Coronary artery (tissue), 2 donors: ENCODE data around the gene RAB3B.

Source experiments
- DNase-seq: peaks from one replicate; pipeline ENCODE4 v3.0.0-alpha.2; 2017; ENCODE audit warnings: low spot score
- H3K27ac ChIP-seq, 2 donors: fragments of 200-600 bp; sonication (generic); one replicate each; pipeline ENCODE4 v1.5.1; 2016 to 2019
- H3K4me3 ChIP-seq: fragments of 200-600 bp; sonication (generic); 2 replicates; pipeline ENCODE4 v1.5.1; 2016; ENCODE audit warnings: mild to moderate bottlenecking, moderate library complexity
- TF ChIP-seq, protein P1 (sequence below): fragments of 200-600 bp; sonication (generic); IDR thresholded peaks from one replicate; pipeline ENCODE4 v1.5.1; 2019; ENCODE audit warnings: antibody characterized with exemption

RAB3B gene

DNA sequence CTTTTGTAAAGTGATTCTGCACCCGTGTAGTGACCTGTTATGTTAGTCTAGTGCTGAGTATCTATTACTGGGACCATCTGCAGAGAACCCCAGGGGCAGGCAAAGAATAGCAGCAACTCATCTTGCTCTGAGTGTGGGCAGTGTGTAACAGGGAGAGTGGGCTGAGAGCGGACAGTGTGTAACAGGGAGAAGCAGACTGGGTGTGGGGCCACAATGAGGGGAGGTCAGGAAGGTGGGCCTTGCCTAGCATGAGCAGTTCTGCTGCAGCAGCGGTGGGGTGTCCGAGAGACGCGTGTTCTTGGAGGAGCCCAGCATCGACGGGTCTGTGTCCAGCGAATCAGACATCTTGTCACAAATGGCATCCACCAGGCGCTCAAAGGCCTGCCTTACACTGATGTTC is 70.8 kb downstream of the RAB3B start:
- TF ChIP-seq, protein P1, sequence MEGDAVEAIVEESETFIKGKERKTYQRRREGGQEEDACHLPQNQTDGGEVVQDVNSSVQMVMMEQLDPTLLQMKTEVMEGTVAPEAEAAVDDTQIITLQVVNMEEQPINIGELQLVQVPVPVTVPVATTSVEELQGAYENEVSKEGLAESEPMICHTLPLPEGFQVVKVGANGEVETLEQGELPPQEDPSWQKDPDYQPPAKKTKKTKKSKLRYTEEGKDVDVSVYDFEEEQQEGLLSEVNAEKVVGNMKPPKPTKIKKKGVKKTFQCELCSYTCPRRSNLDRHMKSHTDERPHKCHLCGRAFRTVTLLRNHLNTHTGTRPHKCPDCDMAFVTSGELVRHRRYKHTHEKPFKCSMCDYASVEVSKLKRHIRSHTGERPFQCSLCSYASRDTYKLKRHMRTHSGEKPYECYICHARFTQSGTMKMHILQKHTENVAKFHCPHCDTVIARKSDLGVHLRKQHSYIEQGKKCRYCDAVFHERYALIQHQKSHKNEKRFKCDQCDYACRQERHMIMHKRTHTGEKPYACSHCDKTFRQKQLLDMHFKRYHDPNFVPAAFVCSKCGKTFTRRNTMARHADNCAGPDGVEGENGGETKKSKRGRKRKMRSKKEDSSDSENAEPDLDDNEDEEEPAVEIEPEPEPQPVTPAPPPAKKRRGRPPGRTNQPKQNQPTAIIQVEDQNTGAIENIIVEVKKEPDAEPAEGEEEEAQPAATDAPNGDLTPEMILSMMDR: no peak
- no peak overlapping the region for H3K27ac ChIP-seq
- no peak for DNase-seq

GRCh38 chr1:51916587-51917405 is 73.7 kb downstream of the RAB3B start:
- H3K4me3 ChIP-seq: no peak overlapping the region
- DNase-seq: no peak
- TF ChIP-seq, protein P1: no peak
- no peak overlapping the region for H3K27ac ChIP-seq

More for the DNA sequence above, 70.8 kb downstream of the RAB3B start:
- no peak overlapping the region for H3K4me3 ChIP-seq

- no peak for DNase-seq
- TF ChIP-seq, protein P1: no peak
- Histone ChIP-seq H3K4me3 (no peak overlapping the region), H3K27ac (no peak overlapping the region)
Observed at GRCh38 chr1:51915951-51916350, 74.5 kb downstream of the RAB3B start.

- TF ChIP-seq, protein P1: no peak
- DNase-seq: no peak
- Histone ChIP-seq H3K27ac (no peak overlapping the region), H3K4me3 (no peak overlapping the region)
Observed at GRCh38 chr1:51912881-51913280, 77.6 kb downstream of the RAB3B start.

DNA sequence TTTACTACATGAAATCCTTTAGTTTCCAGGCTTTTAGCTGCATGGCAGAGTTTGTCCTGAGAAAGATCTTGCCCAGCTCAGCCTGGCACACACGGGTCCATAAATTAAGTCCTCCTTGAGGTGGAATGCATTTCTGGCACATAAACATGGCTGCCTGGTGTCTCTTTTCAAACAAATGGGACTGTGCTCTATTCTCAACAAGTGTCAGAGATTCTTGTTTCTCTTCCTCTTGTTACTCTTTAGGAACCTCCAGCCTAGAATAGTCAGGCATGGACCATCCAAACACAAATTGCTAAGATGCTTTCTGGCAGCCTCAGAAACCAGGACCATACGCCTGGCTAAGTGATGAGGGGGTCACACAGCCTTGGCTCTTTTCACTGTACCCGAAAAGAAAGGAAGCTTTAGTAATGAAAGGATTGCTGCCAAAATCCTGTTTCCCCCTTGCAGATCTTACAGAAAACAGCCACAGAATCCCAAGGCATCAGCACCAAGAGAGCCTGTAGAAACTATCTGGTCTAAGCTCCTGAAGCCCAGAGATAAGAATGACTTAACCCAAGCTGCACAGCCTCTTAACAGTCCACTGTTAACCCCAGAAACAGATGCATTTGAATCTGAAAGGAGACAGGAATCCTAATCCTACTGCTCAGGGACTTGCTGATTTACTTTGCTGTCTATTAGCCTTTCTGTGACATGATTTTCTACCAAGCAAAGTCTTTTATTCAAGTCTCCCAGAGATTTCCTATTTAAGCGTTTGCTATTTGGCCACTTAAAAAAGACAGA is 80.1 kb downstream of the RAB3B start:
- Histone ChIP-seq H3K4me3 (no peak overlapping the region), H3K27ac (no peak overlapping the region)
- TF ChIP-seq, protein P1: no peak
- DNase-seq: no peak

DNA sequence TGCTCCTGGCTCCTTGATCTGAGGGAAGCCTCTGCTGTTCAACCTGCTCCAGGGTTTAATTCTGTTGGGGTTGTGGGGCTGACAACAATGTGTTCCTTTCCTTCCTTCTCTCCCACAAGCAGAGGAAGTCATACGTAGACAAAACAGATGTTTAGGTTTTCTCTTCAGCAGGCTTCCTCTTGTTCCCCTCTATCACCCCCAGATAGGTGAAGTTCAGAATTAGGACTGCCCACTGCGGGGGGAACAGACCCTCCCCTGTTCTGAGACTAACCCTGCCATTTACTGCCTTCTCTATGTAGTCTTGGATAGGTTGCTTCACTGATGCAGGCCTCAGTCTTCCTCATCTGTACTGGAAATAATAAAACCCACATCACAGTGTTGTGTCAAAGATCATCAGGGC is 82.0 kb downstream of the RAB3B start:
- DNase-seq: no peak
- Histone ChIP-seq H3K27ac (no peak overlapping the region), H3K4me3 (no peak overlapping the region)
- TF ChIP-seq, protein P1: no peak
